Measurements from ENCODE around the gene SNX8. TPM values are rescaled to one million over a fixed set of nuclear protein-coding genes. Genes with fewer than 3 reads are reported as not detected.

SNX8 gene
- total and polyA plus RNA-seq, 2 donors (not counting 1 experiment from before 2014, with no cell fraction given) = 64.4 to 126 TPM

GRCh38 chr7:2354939-2355704, 40.9 kb upstream of the SNX8 start:
- Histone ChIP-seq H3K79me2 (ENCODE audit: control insufficient read depth, insufficient read depth, low read length) (peaks cover 64% of the 10 kb centered on the region), H3K27me3 (replicated peaks in 1 of 4; ENCODE audit: control extremely low read depth in 1 of 4, control insufficient read depth in 3 of 4, insufficient read depth in 4 of 4, low read length in 3 of 4) (no peaks in the 10 kb centered on the region), H3K4me1 (ENCODE audit: control insufficient read depth in 2 of 2, insufficient read depth in 2 of 2, low read length in 2 of 2) (peaks cover 21 to 27% of the 10 kb centered on the region in 2 donors), H4K20me1 (ENCODE audit: control insufficient read depth, insufficient read depth, low read length, poor library complexity, severe bottlenecking) (peaks cover 51% of the 10 kb centered on the region), H3K9ac (ENCODE audit: low read length) (peak overlapping the region; percentile 98), H3K4me2 (replicated peaks; ENCODE audit: low read depth, low read length, poor library complexity, severe bottlenecking) (peak overlapping the region; percentile 98), H2AFZ (ENCODE audit: insufficient read depth, low read depth, low read length, poor library complexity, severe bottlenecking) (peak overlapping the region; percentile 99), H3K9me3 (ENCODE audit: control extremely low read depth in 1 of 3, control insufficient read depth in 2 of 3, insufficient read depth in 1 of 3, low read length in 2 of 3) (no peaks in the 10 kb centered on the region), H3K36me3 (replicated peaks in 1 of 2; ENCODE audit: control extremely low read depth in 1 of 2, control insufficient read depth in 1 of 2, extremely low read depth in 1 of 2, insufficient read depth in 2 of 2, low read length in 1 of 2) (peaks cover 1 to 22% of the 10 kb centered on the region in 2 experiments), H3K4me3 (ENCODE audit: control extremely low read depth in 1 of 5, extremely low read depth in 1 of 5, insufficient read depth in 1 of 5, low read depth in 2 of 5, low read length in 4 of 5) (peak overlapping the region; percentile 55 to 94 (median 72)), H3K27ac (ENCODE audit: low read length in 2 of 2) (peak overlapping the region in 1 of 2 donors; percentile 100)
- peak overlapping the region; percentile 94 for H3K4me3 Mint-ChIP-seq
- H3K9me3 Mint-ChIP-seq (ENCODE audit: insufficient read depth) = no peaks in the 10 kb centered on the region
- peak overlapping the region; percentile 100 for H3K27ac Mint-ChIP-seq
- no peak for DNase-seq
- TF ChIP-seq EZH2 (IDR thresholded peaks at IDR 0.05; ENCODE audit: borderline replicate concordance, insufficient read depth, low read depth, low read length, poor library complexity, severe bottlenecking) = no peak
- TF ChIP-seq, protein P1, sequence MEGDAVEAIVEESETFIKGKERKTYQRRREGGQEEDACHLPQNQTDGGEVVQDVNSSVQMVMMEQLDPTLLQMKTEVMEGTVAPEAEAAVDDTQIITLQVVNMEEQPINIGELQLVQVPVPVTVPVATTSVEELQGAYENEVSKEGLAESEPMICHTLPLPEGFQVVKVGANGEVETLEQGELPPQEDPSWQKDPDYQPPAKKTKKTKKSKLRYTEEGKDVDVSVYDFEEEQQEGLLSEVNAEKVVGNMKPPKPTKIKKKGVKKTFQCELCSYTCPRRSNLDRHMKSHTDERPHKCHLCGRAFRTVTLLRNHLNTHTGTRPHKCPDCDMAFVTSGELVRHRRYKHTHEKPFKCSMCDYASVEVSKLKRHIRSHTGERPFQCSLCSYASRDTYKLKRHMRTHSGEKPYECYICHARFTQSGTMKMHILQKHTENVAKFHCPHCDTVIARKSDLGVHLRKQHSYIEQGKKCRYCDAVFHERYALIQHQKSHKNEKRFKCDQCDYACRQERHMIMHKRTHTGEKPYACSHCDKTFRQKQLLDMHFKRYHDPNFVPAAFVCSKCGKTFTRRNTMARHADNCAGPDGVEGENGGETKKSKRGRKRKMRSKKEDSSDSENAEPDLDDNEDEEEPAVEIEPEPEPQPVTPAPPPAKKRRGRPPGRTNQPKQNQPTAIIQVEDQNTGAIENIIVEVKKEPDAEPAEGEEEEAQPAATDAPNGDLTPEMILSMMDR (IDR thresholded peaks at IDR 0.05) = no peak
- no peaks in the 10 kb centered on the region for H3K27me3 Mint-ChIP-seq
- POLR2A ChIA-PET = interaction anchor here (0.9 to 1.5 kb wide), 4 partner anchors 43 to 283 kb away, joined by 3 to 6 read pairs (median 4); no protein-coding TSS in a partner anchor
- peaks cover 36% of the 10 kb centered on the region for H3K4me1 Mint-ChIP-seq
- WGBS (ENCODE audit: insufficient coverage) = under 1% methylated on average over 91 of the region's 92 CpGs
- intact Hi-C loops (cut with micrococcal nuclease) = loop anchor here (1.0 to 2.0 kb wide), 5 partner anchors 41 to 336 kb away; partner anchors contain the start of genes CHST12 and SNX8
- ATAC-seq (ENCODE audit: low read depth) = no peak
- CTCF ChIA-PET = interaction anchor here (0.7 to 2.1 kb wide), 6 partner anchors 106 to 785 kb away, joined by 3 to 10 read pairs (median 4); no protein-coding TSS in a partner anchor

All from B cell (primary cell).